Pancreas (tissue), 10 donors: ENCODE results near the gene SPCS1. TPM values are rescaled to one million over a fixed set of nuclear protein-coding genes. Genes with fewer than 3 reads are reported as not detected.
A peak's percentile ranks its signal among the peaks of the same experiment; 100 is the strongest.

Experiments
- ATAC-seq, 4 donors: fragments of 200-7000 bp; cut with Tn5 transposase; one replicate each; pipeline versions ENCODE4 v1.8.0 to v1.9.1; 2020; ENCODE audit warnings: mild to moderate bottlenecking in 4 of 4, moderate library complexity in 4 of 4
- DNase-seq, 6 donors: peaks; one replicate each; pipeline ENCODE4 v3.0.0-alpha.2; 2020
- FAIRE-seq: peaks from 2 replicates; lab custom pipeline; 2012; peaks lifted over from hg19 to GRCh38; lab: Jason Lieb, UNC
- H3K27ac ChIP-seq, 4 donors: fragments of 200-600 bp; sonication (generic); 1 replicate in 3 of 4; 2 replicates in 1 of 4; pipeline versions ENCODE4 v1.5.0 to v1.8.0; 2020
- H3K27me3 ChIP-seq, 4 donors: fragments of 200-600 bp; one replicate each; pipeline ENCODE4 v1.8.0; 2021
- H3K36me3 ChIP-seq, 3 donors: fragments of 200-600 bp; sonication (generic) in 1 of 3; one replicate each; pipeline versions ENCODE4 v1.5.0 to v1.8.0; 2020 to 2021
- H3K4me1 ChIP-seq, 3 donors: fragments of 200-600 bp; one replicate each; pipeline ENCODE4 v1.8.0; 2021
- H3K4me3 ChIP-seq, 4 donors: fragments of 200-600 bp; sonication (generic) in 2 of 4; one replicate each; pipeline versions ENCODE4 v1.5.0 to v1.8.0; 2020 to 2021
- H3K9me3 ChIP-seq, 4 donors: fragments of 200-600 bp; one replicate each; pipeline ENCODE4 v1.8.0; 2021
- WGBS, 2 donors: extraction: QIAGEN DNeasy Blood & Tissue Kit; methylation state at CpG; one replicate each; pipeline ENCODE4 v1.1.7; 2013; 5-methylcytosine and 5-hydroxymethylcytosine counted together
- intact Hi-C, 3 donors: fragments of 100-400 bp; cut with DNase I; formaldehyde crosslinking; loops; one replicate each; pipeline versions ENCODE4 v1.11.1 to v1.14.2; 2022
- polyA plus RNA-seq, 2 donors: library from polyadenylated mRNA; stranded (reverse); fragments of 200-250 nt; gene quantifications; one replicate each; pipeline ENCODE4 v1.2.3, GENCODE V29; 2013
- total RNA-seq, 6 donors: library from RNA; stranded (reverse); fragmentation: NEBNext Ultra II Directional in 4 of 6; extraction: Animal tissue kit (Norgen Biotek cat#: 25700) in 4 of 6; gene quantifications; one replicate each; pipeline versions ENCODE4 v1.2.1 to v1.2.4, GENCODE V29; 2021 to 2023
- TF ChIP-seq, protein P1 (sequence below), 4 donors: fragments of 200-600 bp; sonication (generic) in 3 of 4; IDR thresholded peaks; one replicate each; pipeline versions ENCODE4 v1.5.0 to v1.8.0; 2021; ENCODE audit warnings: antibody characterized with exemption in 4 of 4
- donor health status: healthy with polysubstance abuse.
- donor health status: DM: no; HTN: no; CAD: no; lungs with moderate emphysema.
- donor health status: DM: no; HTN: no; CAD: no.
- donor health status: control.
- donor health status: control.
- donor health status: Bipolar disorder and iron deficiency.
- donor health status: DM: yes; HTN: yes; CAD: no.
- donor health status: DM: no; HTN: no; CAD: no.
- donor health status: DM: no; HTN: no; CAD: no.
- donor health status: DM: yes; HTN: yes; CAD: no.

Gene SPCS1
- total and polyA plus RNA-seq, 8 donors, result 52.4 to 121 (median 58.7) TPM

- intact Hi-C loops, result no loop called here
- no peak for FAIRE-seq
- H3K9me3 ChIP-seq, result no peaks in the 10 kb centered on the region
- H3K27ac ChIP-seq, result no peak overlapping the region
- H3K27me3 ChIP-seq, result no peaks in the 10 kb centered on the region
- H3K4me3 ChIP-seq, result no peak overlapping the region
- ATAC-seq, result no peak
- H3K36me3 ChIP-seq, result peaks cover 7 to 78% (median 66%) of the 10 kb centered on the region in 3 donors
- DNase-seq, result no peak
- H3K4me1 ChIP-seq, result peaks cover 5 to 9% (median 7%) of the 10 kb centered on the region in 3 donors
- TF ChIP-seq, protein P1, sequence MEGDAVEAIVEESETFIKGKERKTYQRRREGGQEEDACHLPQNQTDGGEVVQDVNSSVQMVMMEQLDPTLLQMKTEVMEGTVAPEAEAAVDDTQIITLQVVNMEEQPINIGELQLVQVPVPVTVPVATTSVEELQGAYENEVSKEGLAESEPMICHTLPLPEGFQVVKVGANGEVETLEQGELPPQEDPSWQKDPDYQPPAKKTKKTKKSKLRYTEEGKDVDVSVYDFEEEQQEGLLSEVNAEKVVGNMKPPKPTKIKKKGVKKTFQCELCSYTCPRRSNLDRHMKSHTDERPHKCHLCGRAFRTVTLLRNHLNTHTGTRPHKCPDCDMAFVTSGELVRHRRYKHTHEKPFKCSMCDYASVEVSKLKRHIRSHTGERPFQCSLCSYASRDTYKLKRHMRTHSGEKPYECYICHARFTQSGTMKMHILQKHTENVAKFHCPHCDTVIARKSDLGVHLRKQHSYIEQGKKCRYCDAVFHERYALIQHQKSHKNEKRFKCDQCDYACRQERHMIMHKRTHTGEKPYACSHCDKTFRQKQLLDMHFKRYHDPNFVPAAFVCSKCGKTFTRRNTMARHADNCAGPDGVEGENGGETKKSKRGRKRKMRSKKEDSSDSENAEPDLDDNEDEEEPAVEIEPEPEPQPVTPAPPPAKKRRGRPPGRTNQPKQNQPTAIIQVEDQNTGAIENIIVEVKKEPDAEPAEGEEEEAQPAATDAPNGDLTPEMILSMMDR (IDR thresholded peaks at IDR 0.05), result no peak
These were observed 12.8 kb upstream of the SPCS1 start for GRCh38 chr3:52693071-52693470.

- WGBS, 2 donors, result 59 to 65% methylated on average over 7 of the region's 7 CpGs
- Histone ChIP-seq H3K36me3 (peaks cover 5 to 63% (median 52%) of the 10 kb centered on the region in 3 donors), H3K4me1 (peaks cover 0 to 4% (median 0%) of the 10 kb centered on the region in 3 donors), H3K9me3 (no peaks in the 10 kb centered on the region), H3K27ac (no peak overlapping the region), H3K27me3 (no peaks in the 10 kb centered on the region), H3K4me3 (no peak overlapping the region)
- intact Hi-C loops, result no loop called here
- DNase-seq (no peak), FAIRE-seq (no peak), ATAC-seq (peak in 2 of 4 donors; percentile 26 to 34)
- TF ChIP-seq, protein P1 (IDR thresholded peaks at IDR 0.05), result no peak
These were observed 11.2 kb upstream of the SPCS1 start for GRCh38 chr3:52694528-52695189.

DNA sequence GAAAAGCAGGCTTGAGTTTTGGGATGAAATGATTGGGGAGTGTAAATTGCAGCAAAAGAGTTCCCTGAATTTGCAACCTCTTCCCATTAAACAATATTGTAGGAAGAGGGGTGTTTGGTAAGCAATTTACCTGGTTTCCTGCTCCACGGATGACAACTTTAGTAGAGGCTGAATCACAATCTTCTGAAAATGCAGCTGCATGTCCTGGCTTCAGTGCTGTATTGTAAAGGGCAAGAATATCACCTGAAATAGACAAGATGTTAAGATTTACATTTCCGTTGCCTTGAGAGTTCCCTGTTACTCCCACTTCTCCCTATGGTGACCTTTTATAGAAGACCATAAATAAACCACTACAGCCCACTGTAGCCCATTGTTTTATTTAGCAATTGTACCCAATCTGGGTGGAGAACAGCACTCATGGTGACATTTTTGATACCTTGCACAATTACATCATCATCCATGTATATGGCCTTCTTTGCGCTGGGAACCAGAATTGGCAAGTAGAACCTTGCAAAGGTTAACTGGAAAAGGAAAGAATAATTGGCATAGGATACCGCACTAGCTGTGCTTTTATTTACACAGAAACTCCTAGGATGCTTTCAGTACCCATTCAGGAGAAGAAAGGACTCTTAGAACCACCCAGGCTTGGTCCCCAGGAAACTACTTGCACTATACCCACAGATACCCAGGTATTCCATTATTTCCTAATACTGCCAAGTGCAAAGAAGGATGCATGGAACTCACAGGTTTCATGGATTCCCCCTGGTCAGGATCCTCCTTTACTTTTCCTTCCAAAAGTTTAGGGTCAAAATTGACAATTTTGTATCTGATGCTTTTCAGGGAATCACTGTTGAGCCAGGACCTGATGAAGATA is 9.9 kb upstream of the SPCS1 start:
- TF ChIP-seq, protein P1 (IDR thresholded peaks at IDR 0.05), result no peak
- Histone ChIP-seq H3K9me3 (no peaks in the 10 kb centered on the region), H3K4me3 (no peak overlapping the region), H3K27ac (no peak overlapping the region), H3K4me1 (peaks cover 0 to 4% (median 0%) of the 10 kb centered on the region in 3 donors), H3K27me3 (no peaks in the 10 kb centered on the region), H3K36me3 (peaks cover 4 to 52% (median 41%) of the 10 kb centered on the region in 3 donors)
- WGBS, 2 donors, result 72 to 77% methylated on average over 4 of the region's 4 CpGs
- FAIRE-seq (no peak), DNase-seq (no peak), ATAC-seq (no peak)
- intact Hi-C loops, result no loop called here

- H3K27ac ChIP-seq, result no peak overlapping the region
- no peaks in the 10 kb centered on the region for H3K9me3 ChIP-seq
- 81 to 83% methylated on average over 2 of the region's 2 CpGs for WGBS, 2 donors
- H3K27me3 ChIP-seq, result no peaks in the 10 kb centered on the region
- no peak overlapping the region for H3K4me3 ChIP-seq
- DNase-seq (no peak), ATAC-seq (no peak), FAIRE-seq (no peak)
- peaks cover 0 to 2% (median 0%) of the 10 kb centered on the region in 3 donors for H3K4me1 ChIP-seq
- intact Hi-C loops, result no loop called here
- TF ChIP-seq, protein P1 (IDR thresholded peaks at IDR 0.05), result no peak
- peaks cover 0 to 47% (median 37%) of the 10 kb centered on the region in 3 donors for H3K36me3 ChIP-seq
These were observed 8.9 kb upstream of the SPCS1 start for GRCh38 chr3:52696830-52697631.
